ENCODE data around the gene NAV3. TPM values are rescaled to one million over a fixed set of nuclear protein-coding genes. Genes with fewer than 3 reads are reported as not detected.

Gene NAV3
- total RNA-seq, 1 experiment from 2014 or later: 3.0 TPM

- H3K36me3 Mint-ChIP-seq (ENCODE audit: insufficient read depth in 1 of 3, low read depth in 3 of 3): no peaks in the 10 kb centered on the region
- Histone ChIP-seq H3K4me1 (ENCODE audit: insufficient read depth, low read length) (no peaks in the 10 kb centered on the region), H3K23ac (ENCODE audit: insufficient read length, low read depth, low read length) (no peak overlapping the region), H4K5ac (ENCODE audit: insufficient read length, low read depth, low read length) (no peak overlapping the region), H3K79me2 (ENCODE audit: insufficient read depth, low read length) (no peaks in the 10 kb centered on the region), H4K20me1 (ENCODE audit: control insufficient read depth, insufficient read depth, insufficient read length) (no peaks in the 10 kb centered on the region), H2AK5ac (ENCODE audit: insufficient read length, low read length) (no peak overlapping the region), H3K9ac (ENCODE audit: extremely low read depth, insufficient read length, low read length) (no peak overlapping the region), H3K56ac (ENCODE audit: insufficient read length, low read depth, low read length) (no peak overlapping the region), H4K91ac (ENCODE audit: insufficient read length, low read depth, low read length) (no peak overlapping the region), H2AFZ (ENCODE audit: low read length) (no peak overlapping the region), H2BK120ac (ENCODE audit: low read depth, low read length, poor library complexity, severe bottlenecking) (no peak overlapping the region), H2BK5ac (ENCODE audit: insufficient read length, low read length) (no peak overlapping the region), H3K18ac (ENCODE audit: insufficient read length, low read depth, low read length) (no peak overlapping the region), H3T11ph (ENCODE audit: low read length) (no peak overlapping the region), H3K9me3 (ENCODE audit: control insufficient read depth, low read depth, low read length) (no peaks in the 10 kb centered on the region), H3K14ac (ENCODE audit: insufficient read depth, low read length) (no peak overlapping the region), H3K27ac (ENCODE audit: insufficient read length, low read depth, low read length) (no peak overlapping the region), H2BK20ac (ENCODE audit: low read depth, low read length, poor library complexity, severe bottlenecking) (no peak overlapping the region), H3K79me1 (ENCODE audit: insufficient read depth, low read depth, low read length, poor library complexity, severe bottlenecking) (no peaks in the 10 kb centered on the region), H3K4me2 (ENCODE audit: insufficient read depth, insufficient read length, low read length) (no peak overlapping the region), H3K4ac (ENCODE audit: low read depth, low read length) (no peak overlapping the region), H4K8ac (replicated peaks; ENCODE audit: insufficient read length, low read depth, low read length) (no peak overlapping the region), H3K23me2 (ENCODE audit: insufficient read length, low read depth, low read length, poor library complexity, severe bottlenecking) (no peaks in the 10 kb centered on the region), H3K27me3 (ENCODE audit: insufficient read depth, low read length) (no peaks in the 10 kb centered on the region), H2BK12ac (ENCODE audit: insufficient read length, low read depth, low read length) (no peak overlapping the region), H2BK15ac (ENCODE audit: low read depth, low read length) (no peak overlapping the region)
- no peak overlapping the region for H3K4me3 Mint-ChIP-seq
- H3K9me3 Mint-ChIP-seq: no peaks in the 10 kb centered on the region
- peak overlapping the region in 1 of 3 experiments; percentile 60; a peak in 1 of 7 replicates for H3K27ac Mint-ChIP-seq
- no peak for DNase-seq
- WGBS (ENCODE audit: extremely low coverage, insufficient read length, low lambda C conversion rate): no CpG with 5 or more reads among the region's 1 CpG
- H3K4me1 Mint-ChIP-seq: peaks cover 6 to 7% of the 10 kb centered on the region in 2 experiments
- no peak for TF ChIP-seq CTCF (conservative IDR thresholded peaks at IDR 0.05)
- H3K27me3 Mint-ChIP-seq (ENCODE audit: low read depth): no peaks in the 10 kb centered on the region
These were observed 379.8 kb downstream of the NAV3 start for GRCh38 chr12:78210506-78210860.
